GM12891 (cell line): ENCODE measurements around the gene EME2.

Experiments used
- DNase-seq: peaks from one replicate; pipeline ENCODE4 v3.0.0; 2011; ENCODE audit warnings: low spot score; ENCODE audit not compliant: insufficient read length
- FAIRE-seq: peaks from 2 replicates; lab custom pipeline; 2011; peaks lifted over from hg19 to GRCh38; lab: Jason Lieb, UNC
- PAX5 ChIP-seq: IDR thresholded peaks from 2 replicates; pipeline ENCODE4 v1.6.1; 2011; ENCODE audit warnings: low read length, moderate library complexity, mild to moderate bottlenecking; ENCODE audit not compliant: insufficient read depth, severe bottlenecking
- POLR2A ChIP-seq: IDR thresholded peaks from 2 replicates; pipeline ENCODE4 v1.6.1; 2011; ENCODE audit warnings: low read depth, low read length, control low read depth
- POLR2AphosphoS5 ChIP-seq: IDR thresholded peaks from 2 replicates; pipeline ENCODE4 v1.6.1; 2011; ENCODE audit warnings: low read depth, low read length, control low read depth
- POU2F2 ChIP-seq: IDR thresholded peaks from 2 replicates; pipeline ENCODE4 v1.6.1; 2011; ENCODE audit warnings: low read depth, mild to moderate bottlenecking, control low read depth, low read length, moderate library complexity
- SPI1 ChIP-seq: IDR thresholded peaks from 2 replicates; pipeline ENCODE4 v1.6.1; 2011; ENCODE audit warnings: low read depth, low read length, control low read depth
- TAF1 ChIP-seq: IDR thresholded peaks from 2 replicates; pipeline ENCODE4 v1.6.1; 2011; ENCODE audit warnings: low read depth, low read length, control low read depth

EME2 gene

DNA sequence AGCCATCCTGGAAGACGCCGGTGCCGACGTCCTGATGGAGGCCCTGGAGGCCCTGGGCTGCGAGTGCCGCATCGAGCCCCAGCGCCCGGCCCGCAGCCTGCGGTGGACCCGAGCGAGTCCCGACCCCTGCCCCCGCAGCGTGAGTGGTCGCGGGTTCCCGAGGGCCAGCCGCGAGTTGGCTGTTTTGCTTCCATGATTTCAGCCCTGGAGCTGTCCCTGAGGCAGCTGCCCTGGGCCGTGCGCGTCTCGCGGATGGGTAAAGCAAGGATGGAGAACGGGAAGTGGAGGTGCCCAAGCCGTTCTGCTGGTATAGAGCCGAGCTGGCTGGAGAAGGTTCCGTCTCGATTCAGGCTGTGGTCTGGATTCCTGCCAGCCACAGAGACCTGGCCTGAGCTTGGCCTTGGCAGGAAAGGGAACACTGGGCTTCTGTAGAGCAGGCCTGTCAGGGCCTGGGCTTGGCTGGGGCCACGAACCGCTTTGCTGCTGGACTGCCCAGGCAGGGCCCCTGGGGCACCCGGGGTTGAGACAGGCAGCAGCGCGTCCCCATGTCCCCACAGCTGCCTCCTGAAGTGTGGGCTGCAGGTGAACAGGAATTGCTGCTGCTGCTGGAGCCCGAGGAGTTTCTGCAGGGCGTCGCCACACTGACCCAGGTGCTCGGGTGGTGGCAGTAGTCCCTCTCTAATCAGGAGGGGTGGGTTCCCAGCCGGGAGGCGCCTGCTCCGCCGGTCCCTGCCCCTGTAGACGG, 1.3 kb downstream of the EME2 start:
- FAIRE-seq (no peak), DNase-seq (no peak)
- TF ChIP-seq POLR2AphosphoS5: no peak
- TF ChIP-seq POU2F2: no peak
- peak; percentile 43 for TF ChIP-seq SPI1
- no peak for TF ChIP-seq POLR2A

- FAIRE-seq: no peak
- no peak for TF ChIP-seq TAF1
Observed at GRCh38 chr16:1774448-1774780, 1.8 kb downstream of the EME2 start.

DNA sequence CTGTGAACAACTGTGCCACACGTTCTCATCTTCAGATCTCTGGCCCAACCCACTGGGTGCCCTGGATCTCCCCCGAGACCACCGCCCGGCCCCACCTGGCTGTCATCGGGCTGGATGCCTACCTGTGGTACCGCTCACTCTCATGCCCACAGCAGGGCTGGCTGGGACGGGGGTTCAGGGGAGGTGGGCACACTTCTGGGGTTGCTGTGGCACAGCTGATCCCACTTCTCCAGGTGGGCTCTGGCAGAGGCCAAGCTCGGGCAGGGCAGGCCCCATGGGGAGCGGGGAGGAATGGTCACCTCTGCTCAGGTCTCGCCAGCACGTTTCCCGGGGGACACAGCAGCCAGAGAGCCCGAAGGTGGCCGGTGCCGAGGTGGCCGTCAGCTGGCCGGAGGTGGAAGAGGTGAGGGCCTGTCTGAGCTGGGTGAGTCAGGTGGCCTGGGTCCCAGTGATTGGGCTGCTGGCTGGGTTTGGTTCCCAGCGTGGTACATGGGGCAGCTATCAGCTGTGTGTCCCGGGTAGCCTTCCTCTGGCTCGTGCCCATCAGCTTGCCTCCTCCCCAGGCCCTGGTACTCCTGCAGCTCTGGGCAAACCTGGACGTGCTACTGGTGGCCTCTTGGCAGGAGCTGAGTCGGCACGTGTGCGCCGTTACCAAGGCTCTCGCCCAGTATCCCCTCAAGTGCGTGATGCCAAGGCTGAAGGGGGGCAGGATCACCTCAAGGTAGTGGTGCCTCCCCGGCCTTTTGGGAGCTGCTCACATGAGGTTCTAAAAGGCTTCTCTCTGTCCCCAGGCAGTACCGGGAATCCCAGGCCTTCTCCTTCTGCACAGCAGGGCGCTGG, 2.6 kb downstream of the EME2 start:
- DNase-seq: no peak
- FAIRE-seq: no peak
- TF ChIP-seq SPI1 (no peak), POLR2A (no peak), POLR2AphosphoS5 (no peak), TAF1 (no peak), POU2F2 (no peak)

More at GRCh38 chr16:1774448-1774780, 1.8 kb downstream of the EME2 start:
- DNase-seq: no peak

DNA sequence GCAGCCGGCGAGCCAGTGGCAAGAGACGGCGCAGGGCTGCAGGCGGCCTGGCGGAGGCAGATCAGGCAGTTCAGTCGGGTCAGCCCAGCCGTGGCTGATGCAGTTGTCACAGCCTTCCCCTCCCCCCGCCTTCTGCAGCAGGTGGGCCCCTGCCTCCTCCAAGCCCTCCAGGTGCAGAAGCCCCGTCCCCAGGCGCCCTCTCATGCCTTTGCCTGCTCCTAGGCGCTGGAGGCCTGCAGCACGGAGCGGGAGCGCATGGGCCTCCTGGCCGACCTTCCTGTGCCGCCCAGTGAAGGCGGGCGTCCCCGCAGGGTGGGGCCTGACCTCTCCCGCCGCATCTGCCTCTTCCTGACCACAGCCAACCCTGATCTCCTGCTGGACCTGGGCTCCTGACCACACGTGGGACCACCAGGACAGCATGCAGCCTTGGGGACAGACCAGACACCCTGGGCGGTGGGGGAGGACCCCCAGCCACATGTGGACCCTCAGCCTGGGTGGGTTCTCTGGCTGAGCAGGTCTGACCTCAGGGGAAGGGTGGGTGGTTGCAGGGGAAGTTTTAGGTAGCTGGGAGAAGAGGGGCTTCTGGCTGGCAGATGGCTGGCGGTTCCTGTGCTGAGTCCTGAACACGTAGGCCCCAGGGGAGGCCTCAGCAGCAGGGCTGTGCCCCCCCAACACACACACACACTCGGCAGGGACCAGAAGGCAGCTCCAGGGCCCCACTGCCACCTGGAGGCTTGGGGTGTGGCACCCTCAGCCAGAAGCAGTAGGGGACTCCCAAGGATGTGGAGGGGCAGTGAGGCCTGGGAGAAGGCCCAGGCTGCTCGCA, 3.4 kb downstream of the EME2 start:
- no peak for DNase-seq
- no peak for TF ChIP-seq POLR2AphosphoS5
- TF ChIP-seq POLR2A: no peak
- no peak for TF ChIP-seq POU2F2
- TF ChIP-seq PAX5: no peak
- TF ChIP-seq SPI1: no peak
- no peak for TF ChIP-seq TAF1
- no peak for FAIRE-seq

DNA sequence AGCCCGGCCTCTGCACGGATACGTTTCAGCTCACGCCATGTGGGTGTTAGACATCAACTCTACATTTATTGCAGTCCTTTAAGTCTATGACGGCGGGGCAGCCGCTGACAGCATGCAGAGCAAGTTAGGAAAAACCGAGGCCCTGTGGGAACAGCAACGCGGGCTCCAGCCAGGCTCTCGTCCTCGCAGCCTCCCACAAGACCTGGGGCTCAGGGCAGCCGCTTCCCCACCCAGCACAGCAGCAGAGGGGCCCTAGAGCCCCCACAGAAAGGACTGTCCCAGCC, 4.0 kb downstream of the EME2 start:
- FAIRE-seq (no peak), DNase-seq (no peak)
- TF ChIP-seq PAX5 (no peak), POLR2A (peak; percentile 35; the same call in 1 of the 2 replicates)

- FAIRE-seq (no peak), DNase-seq (no peak)
- TF ChIP-seq PAX5: no peak
- no peak; the same call in 1 of the 2 replicates for TF ChIP-seq POLR2A
- TF ChIP-seq TAF1: no peak
- TF ChIP-seq POLR2AphosphoS5: no peak
- no peak for TF ChIP-seq POU2F2
- TF ChIP-seq SPI1: no peak
Observed at GRCh38 chr16:1776991-1777374, 4.4 kb downstream of the EME2 start.

- DNase-seq (no peak), FAIRE-seq (no peak)
- TF ChIP-seq SPI1: no peak
- no peak for TF ChIP-seq TAF1
- TF ChIP-seq POU2F2: no peak
- TF ChIP-seq PAX5: no peak
- TF ChIP-seq POLR2A: no peak
- TF ChIP-seq POLR2AphosphoS5: no peak; the same call in 1 of the 2 replicates
Observed at GRCh38 chr16:1777375-1778199, 5.0 kb downstream of the EME2 start.

GRCh38 chr16:1778200-1779179, 5.9 kb downstream of the EME2 start:
- FAIRE-seq (no peak), DNase-seq (no peak)
- TF ChIP-seq POLR2A: peak; percentile 14; the same call in 1 of the 2 replicates
- TF ChIP-seq TAF1: no peak
- no peak for TF ChIP-seq PAX5
- no peak for TF ChIP-seq POLR2AphosphoS5
- no peak for TF ChIP-seq POU2F2
- no peak for TF ChIP-seq SPI1

- TF ChIP-seq POU2F2 (no peak), SPI1 (no peak), PAX5 (no peak), POLR2AphosphoS5 (no peak), TAF1 (no peak), POLR2A (no peak)
- FAIRE-seq (no peak), DNase-seq (no peak)
Observed at GRCh38 chr16:1779234-1779701, 6.7 kb downstream of the EME2 start.
